NCI-H146 (cell line): ENCODE results near the gene LPA.
A peak's percentile ranks its signal among the peaks of the same experiment; 100 is the strongest.
"Not testable (repeated sequence)": the region's sequence is repeated elsewhere in the genome, so short reads cannot be mapped to it uniquely, and the experiment has no call there.

ENCODE experiments used
- DNase-seq: peaks from one replicate; lab custom pipeline; 2025; lab: John Stamatoyannopoulos, UW

The LPA gene

DNA sequence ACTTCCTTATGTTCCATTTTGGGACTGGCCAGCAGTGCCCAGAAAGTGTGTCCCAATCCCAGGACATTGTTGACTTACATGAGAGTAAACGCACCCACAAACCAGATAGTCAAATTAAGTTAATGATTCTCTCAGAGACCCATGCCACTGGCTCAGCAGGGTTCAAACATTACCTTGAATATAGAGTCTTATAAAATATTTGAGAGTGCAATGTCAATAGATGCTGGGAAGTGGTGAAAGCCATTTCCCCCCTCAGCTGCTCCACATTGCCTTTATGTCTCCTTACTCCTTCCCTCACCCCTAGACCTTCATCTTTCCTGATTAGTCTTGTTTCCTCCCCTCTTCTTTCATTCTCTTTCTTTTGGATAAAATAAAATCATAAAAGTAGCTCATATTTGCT, at the start of gene LPA:
Gene LPA (minus strand): TSS at position 78 of the 400 bp plus-strand sequence. CDS start 61 bp downstream, at position 17.
- not testable (repeated sequence) for DNase-seq

DNA sequence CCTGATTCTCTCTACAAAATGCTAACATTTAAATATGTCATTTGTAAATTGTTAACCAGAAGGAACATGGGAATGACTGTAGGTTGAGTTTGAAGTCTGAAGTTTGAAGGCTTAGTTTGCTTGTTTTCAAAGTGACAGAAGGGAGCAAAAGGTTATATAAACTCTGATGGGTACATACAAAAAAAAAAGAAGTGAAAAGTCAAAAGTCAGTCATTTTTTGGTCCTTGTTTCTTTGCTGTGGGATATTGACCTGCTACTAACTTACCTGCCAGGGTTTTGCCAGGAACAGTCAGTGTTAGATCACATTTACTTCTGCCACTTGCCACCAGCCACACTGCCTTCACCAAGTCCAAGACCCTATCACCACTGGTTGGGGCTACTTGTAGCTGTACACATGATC, 44.9 kb upstream of the LPA start:
- not testable (repeated sequence) for DNase-seq

- DNase-seq: not testable (repeated sequence)
These were observed 40.6 kb upstream of the LPA start for GRCh38 chr6:160704688-160705087.

DNA sequence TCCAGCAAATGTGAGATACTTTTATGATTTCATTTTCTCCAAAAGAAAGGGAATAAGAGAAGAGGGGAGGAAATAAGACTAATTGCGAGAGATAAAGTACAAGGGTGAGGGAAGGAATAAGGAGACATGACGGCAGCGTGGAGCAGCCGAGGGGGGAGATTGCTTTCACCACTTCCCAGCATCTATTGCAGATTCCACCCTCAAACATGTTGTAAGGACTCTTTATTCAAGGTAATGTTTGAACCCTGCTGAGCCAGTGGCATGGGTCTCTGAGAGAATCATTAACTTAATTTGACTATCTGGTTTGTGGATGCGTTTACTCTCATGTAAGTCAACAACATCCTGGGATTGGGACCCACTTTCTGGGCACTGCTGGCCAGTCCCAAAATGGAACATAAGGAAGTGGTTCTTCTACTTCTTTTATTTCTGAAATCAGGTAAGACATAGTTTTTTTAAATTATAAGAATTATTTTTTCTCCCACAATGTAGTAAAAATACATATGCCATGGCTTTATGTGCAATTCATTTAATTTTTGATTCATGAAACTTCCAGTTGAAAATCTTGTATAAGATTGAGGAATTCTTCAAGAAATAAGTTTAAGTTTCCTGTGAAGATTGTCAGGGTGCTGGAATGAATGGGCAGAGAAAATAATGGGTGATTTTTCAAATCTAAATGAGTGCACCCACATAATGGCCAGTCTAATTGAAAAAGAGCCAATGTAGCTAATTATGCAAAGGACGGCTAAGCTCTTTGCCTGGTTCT, 38.0 kb upstream of the LPA start, which contains the start of gene PLG:
Gene PLG (plus strand): TSS at position 327 of the 763 bp plus-strand sequence. CDS start 61 bp downstream, at position 388.
- not testable (repeated sequence) for DNase-seq

- DNase-seq: no peak
These were observed 33.8 kb upstream of the LPA start for GRCh38 chr6:160697826-160698225.

GRCh38 chr6:160696884-160697283, 32.8 kb upstream of the LPA start:
- not testable (repeated sequence) for DNase-seq

DNA sequence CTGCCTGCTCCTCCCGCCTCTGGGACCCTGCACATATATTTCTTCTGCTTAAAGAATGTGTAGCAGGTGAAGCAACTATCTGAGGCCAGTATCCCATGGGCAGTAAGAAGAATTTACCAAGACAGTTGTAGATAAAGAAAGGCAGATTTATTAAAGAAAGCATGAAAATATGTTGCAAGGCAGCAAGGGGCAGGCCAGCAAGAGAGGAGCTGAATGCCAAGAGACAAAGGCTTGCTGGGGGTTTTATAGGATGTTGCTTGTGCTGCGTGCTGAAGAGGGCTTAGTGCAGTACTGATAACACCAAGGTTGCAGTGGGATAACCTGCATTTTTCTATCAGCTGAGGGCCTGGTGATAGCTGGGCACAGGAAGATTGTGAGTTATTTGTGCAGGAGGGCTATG, 31.5 kb upstream of the LPA start:
- not testable (repeated sequence) for DNase-seq

DNA sequence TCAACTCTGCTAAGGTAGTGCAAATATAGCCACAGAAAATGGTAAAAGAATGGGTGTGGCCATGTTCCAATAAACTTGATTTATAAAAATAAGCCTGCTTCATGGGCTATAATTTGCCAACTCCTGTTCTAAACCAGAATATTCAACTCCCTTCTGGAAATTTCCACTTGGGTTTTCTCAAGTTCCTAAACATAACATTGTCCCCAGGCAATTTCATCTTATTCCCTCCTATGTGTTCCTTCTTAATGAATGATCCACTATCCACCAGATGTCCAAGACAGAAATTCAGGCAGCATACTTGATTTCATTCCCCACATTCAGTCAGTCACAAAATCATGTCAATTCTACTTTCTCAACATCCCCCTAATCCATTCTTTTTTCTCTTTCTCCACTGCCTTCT, 30.9 kb upstream of the LPA start:
- DNase-seq: not testable (repeated sequence)

- peak; percentile 9 for DNase-seq
These were observed 28.4 kb upstream of the LPA start for GRCh38 chr6:160692369-160692959.

DNA sequence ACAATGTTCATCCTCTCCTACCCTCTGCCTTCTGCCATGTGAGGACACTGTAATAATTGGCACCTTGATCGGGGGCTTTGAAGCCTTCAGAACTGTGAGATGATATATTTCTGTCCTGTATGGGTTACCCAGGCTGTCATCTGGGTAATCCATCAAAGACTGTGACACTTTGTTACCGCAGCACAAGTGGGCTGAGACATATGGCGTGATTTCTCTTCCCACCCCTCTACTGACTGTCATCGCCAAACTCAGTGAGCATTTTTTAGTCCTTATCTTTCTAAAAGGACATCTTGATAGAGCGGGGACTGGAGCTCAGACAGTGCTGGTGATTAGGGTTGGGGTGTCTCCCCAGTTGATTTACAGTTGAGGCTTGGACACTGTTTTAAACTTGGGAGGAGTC, 27.5 kb upstream of the LPA start:
- no peak for DNase-seq

DNA sequence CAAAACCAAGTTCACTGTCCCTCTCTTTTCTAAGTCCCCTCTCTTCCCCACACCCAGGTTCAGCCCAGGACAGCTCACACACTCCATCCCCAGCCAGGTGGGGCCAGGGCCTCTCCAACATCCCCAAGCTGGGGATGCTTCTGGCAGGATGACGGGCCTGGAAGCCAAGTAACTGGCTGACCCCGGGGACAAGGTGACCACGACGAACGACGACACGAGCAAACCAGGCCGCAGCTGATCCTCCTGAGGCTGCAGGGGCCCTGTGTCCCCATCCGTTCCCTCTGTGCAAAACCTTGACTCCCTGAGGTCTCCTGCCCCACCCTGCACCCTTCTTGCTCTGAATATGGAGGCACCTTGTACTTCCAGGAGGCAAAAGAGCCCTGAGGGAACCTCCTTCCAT, 26.4 kb upstream of the LPA start:
- DNase-seq: no peak

- no peak for DNase-seq
These were observed 21.8 kb upstream of the LPA start for GRCh38 chr6:160685762-160686450.

DNA sequence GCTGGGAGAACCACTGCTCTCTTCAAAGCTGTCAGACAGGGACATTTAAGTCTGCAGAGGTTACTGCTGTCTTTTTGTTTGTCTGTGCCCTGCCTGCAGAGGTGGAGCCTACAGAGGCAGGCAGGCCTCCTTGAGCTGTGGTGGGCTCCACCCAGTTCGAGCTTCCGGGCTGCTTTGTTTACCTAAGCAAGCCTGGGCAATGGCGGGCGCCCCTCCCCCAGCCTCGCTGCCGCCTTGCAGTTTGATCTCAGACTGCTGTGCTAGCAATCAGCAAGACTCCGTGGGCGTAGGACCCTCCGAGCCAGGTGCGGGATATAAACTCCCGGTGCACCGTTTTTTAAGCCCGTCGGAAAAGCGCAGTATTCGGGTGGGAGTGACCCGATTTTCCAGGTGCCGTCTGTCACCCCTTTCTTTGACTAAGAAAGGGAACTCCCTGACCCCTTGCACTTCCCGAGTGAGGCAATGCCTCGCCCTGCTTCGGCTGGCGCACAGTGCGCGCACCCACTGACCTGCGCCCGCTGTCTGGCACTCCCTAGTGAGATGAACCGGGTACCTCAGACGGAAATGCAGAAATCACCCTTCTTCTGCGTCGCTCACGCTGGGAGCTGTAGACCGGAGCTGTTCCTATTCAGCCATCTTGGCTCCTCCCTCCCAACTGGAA, 21.2 kb upstream of the LPA start:
- DNase-seq: not testable (repeated sequence)

- no peak for DNase-seq
These were observed 15.3 kb upstream of the LPA start for GRCh38 chr6:160679402-160679769.

- DNase-seq: no peak
These were observed 14.8 kb upstream of the LPA start for GRCh38 chr6:160678744-160679401.

DNA sequence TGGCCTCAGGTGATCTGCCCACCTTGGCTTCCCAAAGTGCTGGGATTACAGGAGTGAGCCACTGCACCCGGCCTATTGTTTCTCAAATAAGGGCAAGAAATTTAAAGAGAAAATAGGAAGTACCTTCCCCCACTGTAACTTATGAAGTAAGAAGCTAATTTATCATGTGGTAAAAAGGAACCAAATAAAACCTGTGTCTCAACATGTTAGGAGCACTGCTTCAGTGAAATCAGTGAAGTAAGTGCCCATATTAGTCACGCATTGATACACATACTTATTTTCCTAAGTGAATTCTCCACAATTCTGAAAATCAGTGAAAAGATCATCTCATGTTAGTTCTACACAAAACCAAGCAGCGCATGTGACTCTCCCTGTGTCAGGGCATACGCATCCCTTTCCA, 14.2 kb upstream of the LPA start:
- no peak for DNase-seq

DNA sequence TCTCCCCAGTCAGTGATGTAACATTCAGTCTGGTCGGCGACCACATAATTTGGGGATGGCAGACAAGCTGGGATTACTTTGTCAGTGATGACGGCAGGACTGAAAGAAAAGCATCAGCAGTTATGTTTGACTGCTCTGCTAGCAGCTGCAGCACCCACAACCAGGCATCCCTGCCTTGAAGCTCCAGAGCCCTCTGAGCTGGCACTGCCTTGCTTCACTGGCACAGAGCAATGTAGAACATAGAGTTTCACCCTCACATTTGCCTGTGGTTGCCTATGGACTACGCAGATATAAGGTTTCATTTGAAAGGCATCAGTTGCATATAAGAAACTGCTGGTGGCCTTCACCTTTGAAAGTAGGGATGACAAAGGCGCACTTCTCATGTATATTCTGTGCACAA, 12.3 kb upstream of the LPA start:
- not testable (repeated sequence) for DNase-seq

GRCh38 chr6:160668589-160668988, 4.5 kb upstream of the LPA start:
- DNase-seq: no peak

DNA sequence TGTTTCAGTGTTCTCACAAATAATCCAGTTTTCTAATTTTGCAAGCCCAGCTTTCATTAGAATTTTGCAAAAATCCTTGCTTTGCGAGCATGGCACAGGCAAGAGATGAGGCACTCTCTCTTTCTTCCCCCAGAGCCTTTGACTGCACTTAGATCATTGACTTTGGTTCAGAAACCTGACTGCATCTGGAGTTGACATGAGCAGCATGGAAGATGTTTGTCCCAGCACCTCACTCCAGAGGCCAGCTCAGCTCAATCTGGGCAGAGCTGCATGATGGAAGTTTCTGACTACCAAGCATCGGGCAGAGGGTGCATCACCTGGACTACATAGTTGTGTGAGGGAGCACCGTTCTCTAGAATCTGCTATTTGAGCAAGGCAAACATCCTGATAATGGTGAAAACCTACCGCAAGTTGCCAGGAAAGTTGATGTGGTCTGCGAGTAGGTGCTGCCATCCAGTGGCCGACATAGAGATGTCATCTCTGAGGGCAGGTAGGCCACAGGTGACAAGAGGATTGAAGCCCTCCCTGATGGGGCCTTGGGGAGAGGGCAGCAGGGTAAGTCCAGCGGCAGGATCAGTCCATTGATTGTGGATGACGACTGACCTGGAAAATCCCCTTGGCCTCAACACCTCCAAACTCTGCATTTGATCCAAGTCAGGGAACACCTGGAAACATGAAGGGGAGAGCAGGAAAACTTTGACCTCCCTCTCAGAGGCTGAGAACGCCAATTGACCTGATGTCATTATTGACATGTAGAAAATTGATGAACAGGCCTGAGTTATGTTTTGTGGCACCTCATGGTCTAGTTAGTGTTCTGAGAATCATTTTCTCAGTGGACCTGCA, 3.8 kb upstream of the LPA start:
- DNase-seq: peak; percentile 30

DNA sequence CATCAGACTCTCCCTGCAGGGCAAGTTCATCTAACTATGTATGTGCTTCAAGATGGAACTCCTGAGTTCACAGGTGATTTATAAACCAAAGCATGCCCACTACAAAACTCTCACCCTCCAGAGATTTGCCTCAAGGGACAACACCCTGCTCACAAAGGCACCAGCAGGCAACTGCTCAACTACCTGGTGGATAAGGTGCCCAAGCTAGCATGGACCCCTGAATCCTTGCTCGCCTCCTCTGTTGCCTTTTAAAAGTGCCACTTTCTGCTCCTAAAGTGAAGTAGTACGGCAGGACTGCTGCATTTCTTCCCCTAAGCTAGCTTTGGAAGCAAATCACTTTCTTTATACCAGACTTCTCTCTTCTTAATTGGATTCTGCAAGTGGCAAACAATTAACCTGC, 1.2 kb downstream of the LPA start:
- DNase-seq: no peak

GRCh38 chr6:160662429-160662828, 1.6 kb downstream of the LPA start:
- DNase-seq: no peak
